Measurements from ENCODE around the gene CDH20. TPM values are rescaled to one million over a fixed set of nuclear protein-coding genes. Genes with fewer than 3 reads are reported as not detected.

The CDH20 gene
- polyA plus RNA-seq, 2 of the 4 experiments (the other 2 are of a cell fraction), result not detected

GRCh38 chr18:61400716-61401115 lies 67.5 kb downstream of the CDH20 start:
- ChIA-PET CTCF (no interaction called here), POLR2A (no interaction called here)
- WGBS (ENCODE audit: missing lambda C conversion rate), result 2% methylated on average over 4 of the region's 4 CpGs
- H3K4me2 ChIP-seq, result no peak overlapping the region
- ATAC-seq (no peak), FAIRE-seq (no peak), DNase-seq (ENCODE audit: low read depth in 1 of 2, low spot score in 1 of 2) (no peak)
- no peak overlapping the region for H3K4me3 ChIP-seq
- no peaks in the 10 kb centered on the region for H3K9me3 ChIP-seq
- no peak overlapping the region for H3K27ac ChIP-seq
- no peak for TF ChIP-seq CBX8 (IDR thresholded peaks at IDR 0.05)
- TF ChIP-seq HMGXB4 (CRISPR knock-in tag; IDR thresholded peaks at IDR 0.05; ENCODE audit: borderline replicate concordance), result no peak
- TF ChIP-seq JUN (IDR thresholded peaks at IDR 0.05), result no peak
- TF ChIP-seq EHMT2 (IDR thresholded peaks at IDR 0.05; ENCODE audit: low read depth), result no peak
- TF ChIP-seq ZFP36 (IDR thresholded peaks at IDR 0.05; ENCODE audit: borderline replicate concordance, partially characterized antibody), result no peak
- no peak for TF ChIP-seq PHF8 (IDR thresholded peaks at IDR 0.05; ENCODE audit: borderline replicate concordance, low read depth)
- no peak for TF ChIP-seq CTCF (IDR thresholded peaks at IDR 0.05)
- TF ChIP-seq CHD2 (IDR thresholded peaks at IDR 0.05; ENCODE audit: low read length, partially characterized antibody), result no peak
- TF ChIP-seq USF2 (IDR thresholded peaks at IDR 0.05), result no peak
- no peak for TF ChIP-seq HOXB5 (CRISPR knock-in tag; IDR thresholded peaks at IDR 0.05)
- TF ChIP-seq SMC3 (IDR thresholded peaks at IDR 0.05), result no peak
- TF ChIP-seq RNF2 (IDR thresholded peaks at IDR 0.05; ENCODE audit: borderline replicate concordance, low read depth), result no peak
- TF ChIP-seq HOXB13 (CRISPR knock-in tag; IDR thresholded peaks at IDR 0.05; ENCODE audit: low read depth), result no peak
- no peak for TF ChIP-seq POLR2A (IDR thresholded peaks at IDR 0.05; ENCODE audit: low read length)
- no peak for TF ChIP-seq KDM5A (IDR thresholded peaks at IDR 0.05)
- TF ChIP-seq POLR2AphosphoS2 (conservative IDR thresholded peaks at IDR 0.05; ENCODE audit: low read length), result no peak
- no peak for TF ChIP-seq FOSB (CRISPR knock-in tag; IDR thresholded peaks at IDR 0.05)
- H3K4me1 ChIP-seq, result no peaks in the 10 kb centered on the region

- Histone ChIP-seq H3K4me1 (no peaks in the 10 kb centered on the region), H3K4me2 (no peak overlapping the region), H3K9me3 (no peaks in the 10 kb centered on the region), H3K4me3 (no peak overlapping the region), H3K27ac (no peak overlapping the region)
- DNase-seq (ENCODE audit: low read depth in 1 of 2, low spot score in 1 of 2) (no peak), FAIRE-seq (no peak), ATAC-seq (no peak)
- TF ChIP-seq RAD21 (conservative IDR thresholded peaks at IDR 0.05 in 1 of 2, IDR thresholded peaks at IDR 0.05 in 1 of 2) (no peak), ZC3H11A (IDR thresholded peaks at IDR 0.05) (no peak), TP53 (CRISPR knock-in tag; IDR thresholded peaks at IDR 0.05) (no peak), SMC3 (IDR thresholded peaks at IDR 0.05) (no peak), EHMT2 (IDR thresholded peaks at IDR 0.05; ENCODE audit: low read depth) (no peak), CHD2 (IDR thresholded peaks at IDR 0.05; ENCODE audit: low read length, partially characterized antibody) (no peak)
- 0% methylated on average over 1 of the region's 1 CpG for WGBS (ENCODE audit: missing lambda C conversion rate)
- ChIA-PET CTCF (no interaction called here), POLR2A (no interaction called here)
Measured at GRCh38 chr18:61402726-61403125, 69.5 kb downstream of the CDH20 start.

- H3K9me3 ChIP-seq, result no peaks in the 10 kb centered on the region
- no peak for DNase-seq (ENCODE audit: low read depth in 1 of 2, low spot score in 1 of 2)
- ChIA-PET CTCF (no interaction called here), POLR2A (no interaction called here)
- no peak overlapping the region for H3K4me3 ChIP-seq
- H3K4me1 ChIP-seq, result no peaks in the 10 kb centered on the region
- no peak for ATAC-seq
- 17% methylated on average over 1 of the region's 1 CpG for WGBS (ENCODE audit: missing lambda C conversion rate)
- H3K27ac ChIP-seq, result no peak overlapping the region
- H3K4me2 ChIP-seq, result no peak overlapping the region
- FAIRE-seq, result no peak
- TF ChIP-seq EP300 (IDR thresholded peaks at IDR 0.05), result no peak
- TF ChIP-seq MYC (IDR thresholded peaks at IDR 0.05; ENCODE audit: borderline replicate concordance, low read length), result no peak
- no peak for TF ChIP-seq ATOH8 (CRISPR knock-in tag; IDR thresholded peaks at IDR 0.05; ENCODE audit: low read depth)
- TF ChIP-seq PBX3 (IDR thresholded peaks at IDR 0.05), result no peak
- TF ChIP-seq USF2 (IDR thresholded peaks at IDR 0.05), result no peak
- TF ChIP-seq HOXA7 (CRISPR knock-in tag; IDR thresholded peaks at IDR 0.05), result no peak
- TF ChIP-seq NR3C1 (IDR thresholded peaks at IDR 0.05), result no peak
- no peak for TF ChIP-seq CBX2 (IDR thresholded peaks at IDR 0.05; ENCODE audit: borderline replicate concordance, low read depth)
- TF ChIP-seq RNF2 (IDR thresholded peaks at IDR 0.05; ENCODE audit: borderline replicate concordance, low read depth), result no peak
- TF ChIP-seq MAX (IDR thresholded peaks at IDR 0.05), result no peak
- no peak for TF ChIP-seq ZC3H11A (IDR thresholded peaks at IDR 0.05)
Measured at GRCh38 chr18:61413396-61413795, 80.2 kb downstream of the CDH20 start.

All from A549 (cell line).